Measurements from ENCODE around the gene ODAD4.

Gene ODAD4, protein sequence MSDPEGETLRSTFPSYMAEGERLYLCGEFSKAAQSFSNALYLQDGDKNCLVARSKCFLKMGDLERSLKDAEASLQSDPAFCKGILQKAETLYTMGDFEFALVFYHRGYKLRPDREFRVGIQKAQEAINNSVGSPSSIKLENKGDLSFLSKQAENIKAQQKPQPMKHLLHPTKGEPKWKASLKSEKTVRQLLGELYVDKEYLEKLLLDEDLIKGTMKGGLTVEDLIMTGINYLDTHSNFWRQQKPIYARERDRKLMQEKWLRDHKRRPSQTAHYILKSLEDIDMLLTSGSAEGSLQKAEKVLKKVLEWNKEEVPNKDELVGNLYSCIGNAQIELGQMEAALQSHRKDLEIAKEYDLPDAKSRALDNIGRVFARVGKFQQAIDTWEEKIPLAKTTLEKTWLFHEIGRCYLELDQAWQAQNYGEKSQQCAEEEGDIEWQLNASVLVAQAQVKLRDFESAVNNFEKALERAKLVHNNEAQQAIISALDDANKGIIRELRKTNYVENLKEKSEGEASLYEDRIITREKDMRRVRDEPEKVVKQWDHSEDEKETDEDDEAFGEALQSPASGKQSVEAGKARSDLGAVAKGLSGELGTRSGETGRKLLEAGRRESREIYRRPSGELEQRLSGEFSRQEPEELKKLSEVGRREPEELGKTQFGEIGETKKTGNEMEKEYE

DNA sequence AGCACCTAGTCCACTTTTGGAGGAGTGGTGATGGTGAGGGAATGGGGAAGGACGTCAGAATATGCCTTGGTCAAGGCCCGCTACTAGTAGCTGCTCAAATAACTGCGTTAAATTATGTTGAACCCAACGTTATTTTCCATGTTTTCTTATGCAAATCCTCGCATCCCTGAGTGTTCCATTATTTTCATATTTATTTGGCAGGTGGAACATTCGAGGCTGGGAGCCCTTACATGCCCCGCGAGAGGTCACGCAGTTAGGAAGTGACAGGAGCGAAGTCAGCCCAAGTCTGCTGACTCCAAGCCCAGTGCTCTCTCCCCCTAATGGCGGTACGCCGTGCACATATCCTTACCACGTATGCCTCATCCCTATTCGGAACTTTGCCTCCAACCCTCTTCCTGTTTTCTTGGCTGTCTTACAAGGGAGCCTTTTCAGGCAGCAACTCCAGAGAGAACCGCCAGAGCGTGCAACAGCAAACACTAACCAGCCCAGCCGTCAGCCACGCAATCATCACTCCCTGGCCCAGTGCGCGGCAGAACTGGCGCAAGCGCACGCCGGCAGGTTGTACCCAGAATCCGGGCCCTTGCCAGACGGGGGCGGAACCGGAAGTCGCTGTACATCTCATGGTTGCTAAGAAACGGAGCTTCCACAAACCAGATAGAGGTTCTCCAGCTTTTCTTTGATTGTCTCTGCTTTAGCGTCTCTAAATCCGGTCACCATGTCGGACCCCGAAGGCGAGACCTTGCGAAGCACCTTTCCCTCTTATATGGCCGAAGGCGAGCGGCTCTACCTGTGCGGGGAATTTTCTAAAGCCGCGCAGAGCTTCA is at the start of gene ODAD4:
ODAD4 (plus strand) TSS at position 609 of the 824 bp plus-strand sequence; CDS start at position 716, 107 bp downstream.
- peak; percentile 97 to 98 for DNase-seq

DNA sequence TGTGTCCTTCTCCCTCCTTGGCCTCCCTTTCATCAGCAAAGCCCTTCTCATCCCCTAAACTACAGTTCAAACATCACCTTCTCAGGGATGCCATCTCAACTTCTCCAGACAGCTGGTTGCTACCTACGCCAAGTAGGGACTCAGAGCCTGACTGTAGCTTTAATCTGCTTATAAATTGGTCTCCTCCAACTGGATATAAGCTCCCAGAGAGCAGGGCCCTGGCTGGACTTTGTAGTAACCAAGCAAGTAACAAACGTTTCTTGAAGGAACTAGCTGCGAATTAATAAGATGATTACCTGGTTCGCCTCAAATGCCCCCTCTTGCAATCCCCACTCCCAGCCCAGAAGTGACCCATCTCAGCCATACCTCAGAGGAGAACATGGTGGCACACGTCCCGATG is 47.7 kb upstream of the ODAD4 start:
- no peak for DNase-seq

DNA sequence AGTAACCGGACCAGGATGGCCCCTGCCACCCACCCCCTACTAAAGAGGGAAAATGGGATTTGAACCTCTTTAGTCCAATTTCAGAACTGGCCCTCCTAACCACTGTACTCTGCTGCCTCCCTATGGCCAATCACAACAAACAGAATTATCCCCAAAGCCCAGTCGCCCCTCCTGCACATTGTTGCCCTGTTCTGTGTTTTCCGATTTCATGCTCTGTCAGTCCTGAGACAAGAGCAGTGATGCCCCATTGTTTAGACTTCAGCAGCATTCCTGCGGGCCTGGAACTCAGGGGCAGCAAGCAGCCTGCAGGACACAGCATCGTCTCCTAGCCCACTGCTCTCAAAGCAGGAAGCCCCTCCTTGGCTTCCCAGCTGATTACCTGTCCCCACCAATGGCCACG is 44.7 kb upstream of the ODAD4 start:
- peak in 1 of 2 experiments; percentile 9 for DNase-seq

DNA sequence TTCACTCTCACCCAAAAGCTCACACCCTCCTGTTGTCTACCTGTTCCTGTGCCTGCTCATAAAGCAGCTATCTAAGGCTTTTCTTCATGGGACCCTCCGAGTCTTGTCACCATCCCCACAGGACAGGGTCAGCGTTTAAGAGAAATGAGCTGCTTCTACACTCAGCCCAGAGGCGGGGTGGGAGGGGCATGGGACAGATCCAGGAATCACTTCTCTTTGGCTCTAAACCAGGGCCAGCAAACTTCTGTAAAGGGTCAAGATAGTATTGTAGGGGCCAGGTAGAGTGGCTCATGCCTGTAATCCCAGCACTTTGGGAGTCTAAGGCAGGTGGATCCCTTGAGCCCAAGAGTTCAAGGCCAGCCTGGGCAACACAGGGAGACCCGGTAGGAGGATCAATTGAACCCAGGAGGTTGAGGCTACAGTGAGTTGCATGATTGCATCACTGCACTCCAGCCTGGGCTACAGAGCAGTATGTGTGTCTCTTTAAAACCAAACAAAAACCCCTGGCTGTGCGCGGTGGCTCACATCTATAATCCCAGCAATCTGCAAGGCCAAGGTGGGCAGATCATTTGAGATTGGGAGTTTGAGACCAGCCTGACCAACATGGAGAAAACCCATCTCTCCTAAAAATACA is 42.0 kb upstream of the ODAD4 start:
- no peak for DNase-seq

DNA sequence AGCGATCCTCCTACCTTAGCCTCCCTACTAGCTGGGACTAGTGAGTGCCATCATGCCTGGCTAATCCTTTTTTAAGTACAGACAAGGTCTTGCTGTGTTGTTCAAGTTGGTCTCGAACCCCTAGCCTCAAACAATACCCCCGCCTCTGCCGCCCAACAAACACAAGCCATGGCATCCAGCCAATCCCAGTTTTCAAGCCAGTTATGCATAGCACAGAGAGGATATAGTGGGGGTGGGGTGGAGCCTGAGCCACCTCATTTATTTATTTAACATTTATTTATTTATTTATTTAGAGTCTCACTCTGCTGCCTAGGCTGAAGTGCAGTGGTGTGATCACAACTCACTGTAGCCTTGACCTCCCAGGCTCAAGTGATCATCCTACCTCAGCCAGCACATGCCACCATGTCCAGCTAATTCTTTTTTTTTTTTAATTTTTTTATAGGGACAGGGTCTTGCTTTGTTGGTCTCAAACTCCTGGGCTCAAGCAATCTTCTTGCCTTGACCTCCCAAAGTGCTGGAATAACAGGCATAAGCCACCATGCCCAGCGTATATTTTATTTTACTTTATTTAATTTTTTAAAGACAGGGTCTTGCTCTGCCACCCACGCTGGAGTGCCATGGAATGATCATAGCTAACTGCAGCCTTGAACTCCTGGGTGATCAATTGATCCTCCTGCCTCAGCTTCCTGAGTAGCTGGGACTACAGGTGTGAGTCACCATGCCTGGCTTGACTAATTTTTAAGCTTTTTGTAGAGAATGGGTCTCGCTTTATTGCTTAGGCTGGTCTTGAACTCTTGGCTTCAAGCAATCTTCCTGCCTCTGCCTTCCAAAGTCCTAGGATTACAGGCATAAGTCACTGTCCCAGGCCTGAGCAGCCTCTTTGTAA is 39.0 kb upstream of the ODAD4 start:
- no peak for DNase-seq

DNA sequence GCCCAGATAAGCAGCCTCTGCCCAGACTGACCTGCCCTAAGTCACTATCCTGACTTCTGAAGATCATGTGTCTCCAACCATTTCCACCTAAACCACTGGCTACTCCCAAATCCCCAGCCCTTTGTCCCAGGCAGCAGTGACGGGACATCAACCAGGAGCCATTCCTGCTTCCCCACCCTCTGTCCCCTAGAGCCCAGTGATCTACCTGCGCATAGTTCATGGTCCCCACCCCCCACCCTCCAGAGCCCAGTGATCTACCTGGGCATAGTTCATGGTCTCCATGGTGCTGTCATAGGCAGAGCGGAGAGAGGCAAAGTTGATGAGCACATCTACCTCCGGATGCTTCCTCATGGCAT is 38.4 kb upstream of the ODAD4 start:
- DNase-seq = no peak

DNA sequence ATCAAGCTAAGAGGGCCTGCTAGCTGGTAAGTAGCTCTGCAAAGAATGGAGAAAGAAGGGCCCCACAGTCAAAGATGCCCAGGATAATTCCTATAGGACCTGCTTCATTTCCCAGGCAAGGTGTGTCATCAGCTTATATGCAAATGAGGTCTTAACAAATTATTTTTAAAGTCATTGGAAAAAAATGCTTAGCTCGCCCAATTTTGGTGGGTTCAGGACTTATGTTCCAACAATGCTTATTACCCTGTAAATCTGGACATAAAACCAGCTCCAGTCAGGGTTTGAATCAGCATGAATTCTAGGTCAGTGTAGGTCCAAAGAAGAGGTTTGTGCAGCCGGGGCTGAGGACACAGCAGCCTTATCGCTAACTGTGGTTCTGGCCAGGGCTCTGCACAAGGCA is 37.0 kb upstream of the ODAD4 start:
- DNase-seq = no peak

DNA sequence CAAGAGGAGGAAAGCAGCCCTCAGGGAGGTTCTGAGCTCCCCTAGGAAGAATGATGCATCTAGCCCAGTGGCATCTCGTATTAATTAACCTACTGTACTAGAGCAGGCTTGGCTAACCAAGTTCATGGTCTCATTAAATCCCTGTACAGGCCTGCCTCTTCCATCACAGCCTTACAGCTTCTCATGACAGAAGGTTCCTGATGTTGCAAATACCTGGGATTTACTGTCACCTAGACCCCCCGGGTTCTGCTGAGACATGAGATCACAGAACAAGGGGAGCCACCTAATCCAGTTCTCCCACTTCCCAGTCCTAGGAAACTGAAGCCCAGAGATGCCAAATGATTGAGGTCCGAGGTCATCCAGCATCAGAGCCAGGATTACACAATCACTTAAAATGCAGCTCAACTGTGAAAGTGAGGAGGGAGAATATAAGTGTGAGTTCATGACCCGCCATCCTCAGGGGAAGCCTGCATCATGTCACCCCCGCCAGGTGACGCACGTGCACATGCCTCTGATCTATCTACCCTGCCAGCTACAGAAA is 35.6 kb upstream of the ODAD4 start:
- no peak for DNase-seq

DNA sequence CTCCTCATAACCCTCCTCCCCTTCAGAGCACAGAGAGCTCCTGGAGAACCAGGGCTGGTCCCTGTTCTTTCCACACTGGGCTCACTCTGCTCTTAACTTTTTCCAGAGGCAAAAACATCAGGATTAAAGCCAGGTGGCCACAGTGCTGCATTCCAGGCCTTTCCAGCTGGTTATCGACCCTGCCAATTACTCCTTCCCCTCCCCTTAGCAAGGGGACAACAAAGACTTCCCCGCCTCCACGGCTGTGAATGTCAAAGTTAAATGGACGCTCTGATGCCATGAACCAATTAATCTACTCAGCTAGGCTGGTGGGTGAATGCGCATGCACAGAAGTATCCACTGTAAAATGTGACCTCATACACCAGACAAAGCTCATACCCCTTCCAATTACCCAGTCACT is 34.8 kb upstream of the ODAD4 start:
- DNase-seq = no peak

DNA sequence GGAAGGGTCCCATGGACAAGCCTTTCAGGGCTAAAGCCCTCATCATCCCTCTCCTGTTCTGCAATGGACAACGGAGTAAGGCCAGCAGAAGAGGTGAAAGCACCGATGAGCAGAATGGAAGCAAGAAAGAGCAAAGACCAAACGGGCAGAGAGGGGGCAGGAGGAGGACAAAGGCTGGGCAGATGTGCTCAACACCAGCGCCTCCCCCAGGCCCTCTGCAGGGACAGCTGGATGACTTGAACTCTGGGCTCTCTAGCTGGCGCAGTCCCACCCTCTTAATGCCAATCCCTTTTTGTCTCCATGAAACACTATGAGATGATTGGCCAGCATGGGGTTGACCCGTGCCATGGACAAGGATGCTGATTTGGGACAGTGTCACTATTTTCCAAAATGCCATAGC is 33.7 kb upstream of the ODAD4 start:
- DNase-seq = no peak

DNA sequence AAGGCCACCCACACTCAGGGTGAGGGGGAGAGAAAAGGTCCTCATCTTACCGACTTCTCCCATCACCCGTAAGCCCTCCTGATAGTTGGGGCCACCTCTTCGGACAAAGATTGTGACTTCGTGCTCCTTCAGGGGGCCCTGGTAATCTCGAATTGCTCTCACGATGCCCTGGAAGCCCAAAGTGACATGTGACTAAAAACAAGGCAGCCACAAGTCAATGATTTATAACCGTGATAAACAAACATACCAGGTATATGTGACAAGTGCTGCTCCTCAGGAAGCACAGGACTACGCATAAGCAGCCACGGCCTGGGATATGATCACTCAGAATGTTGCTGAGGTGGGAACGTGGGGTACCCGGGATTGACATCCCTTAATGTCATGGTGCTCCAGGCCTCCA is 28.8 kb upstream of the ODAD4 start:
- DNase-seq = no peak

DNA sequence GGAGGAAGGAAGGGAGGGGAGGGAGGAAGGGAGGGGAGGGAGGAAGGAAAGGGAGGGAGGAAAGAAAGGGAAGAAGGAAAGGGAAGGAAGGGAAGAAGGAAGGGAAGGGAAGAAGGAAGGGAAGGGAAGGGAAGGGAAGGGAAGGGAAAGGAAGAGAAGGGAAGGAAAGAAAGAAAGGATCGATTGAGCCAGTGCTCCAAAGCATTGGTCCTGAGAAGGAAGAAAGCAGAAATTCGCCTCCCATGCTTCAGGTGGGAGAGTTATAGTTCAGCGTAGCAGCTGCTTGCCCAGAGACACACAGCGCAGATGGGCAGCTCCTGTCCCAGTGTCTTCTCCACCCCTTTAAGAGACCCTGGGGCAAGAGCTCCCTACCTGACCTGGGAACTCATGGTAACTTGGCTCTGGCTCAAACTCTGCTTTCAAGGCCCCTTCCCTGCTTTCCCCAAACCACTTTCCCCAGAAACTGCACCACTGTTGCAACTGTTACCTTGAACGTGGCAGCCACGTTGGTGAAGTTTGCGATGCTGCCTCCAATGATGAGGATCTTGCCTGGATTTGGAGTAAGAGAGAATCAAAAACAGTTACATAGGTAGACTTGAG is 26.1 kb upstream of the ODAD4 start:
- no peak for DNase-seq

DNA sequence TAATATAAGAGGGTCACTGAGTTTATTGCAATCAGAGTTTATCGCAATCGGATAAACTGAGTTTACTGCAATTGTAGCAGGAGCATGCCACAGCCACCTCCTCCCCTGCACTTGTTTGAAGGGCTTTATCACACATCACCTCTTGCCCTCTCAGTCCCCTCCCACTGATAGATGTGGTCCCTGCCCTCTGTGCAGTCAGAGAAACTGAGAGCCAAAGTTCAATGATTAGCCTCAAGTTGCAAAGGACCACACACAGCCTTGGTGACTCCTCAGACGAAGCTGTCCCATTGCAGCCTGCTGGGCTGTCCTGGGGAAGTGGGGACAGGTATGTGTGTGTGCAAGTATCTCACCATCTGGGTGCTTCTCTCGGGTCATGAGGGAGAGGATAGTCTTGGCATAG is 25.2 kb upstream of the ODAD4 start:
- DNase-seq = no peak

DNA sequence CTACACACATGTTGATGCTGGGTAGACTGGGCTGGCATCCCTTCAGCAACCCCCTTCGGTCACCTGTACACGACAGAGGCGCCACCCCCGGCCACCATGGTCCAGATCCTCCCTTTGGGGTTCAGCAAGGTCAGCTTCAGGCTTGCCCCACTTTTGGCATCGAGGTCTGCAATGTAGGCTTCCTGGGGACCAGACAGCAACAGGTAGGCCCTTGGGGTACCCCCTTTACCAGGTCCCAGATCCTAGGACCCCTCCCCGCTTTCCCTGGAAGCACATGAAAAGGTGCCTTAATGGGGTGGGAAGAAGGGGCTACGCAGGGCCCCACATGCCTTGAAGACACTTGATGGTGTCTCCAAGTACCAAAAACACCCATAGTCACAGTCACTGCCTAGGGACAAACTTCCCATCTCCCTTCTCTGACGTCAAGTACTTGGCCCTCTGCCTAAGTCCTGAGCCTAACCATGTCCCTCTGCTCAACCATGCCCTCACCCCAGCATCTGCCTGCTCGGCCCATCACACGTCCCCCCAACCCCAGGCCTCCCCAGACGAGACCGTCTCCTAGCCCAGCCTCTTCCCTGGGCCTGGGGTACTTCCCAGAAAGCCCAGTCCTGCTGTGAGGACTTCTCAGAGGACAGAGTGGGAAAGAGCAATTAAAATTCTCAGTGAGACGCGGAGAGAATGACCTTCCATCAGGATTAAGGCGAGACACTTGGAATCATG is 23.8 kb upstream of the ODAD4 start:
- no peak for DNase-seq

DNA sequence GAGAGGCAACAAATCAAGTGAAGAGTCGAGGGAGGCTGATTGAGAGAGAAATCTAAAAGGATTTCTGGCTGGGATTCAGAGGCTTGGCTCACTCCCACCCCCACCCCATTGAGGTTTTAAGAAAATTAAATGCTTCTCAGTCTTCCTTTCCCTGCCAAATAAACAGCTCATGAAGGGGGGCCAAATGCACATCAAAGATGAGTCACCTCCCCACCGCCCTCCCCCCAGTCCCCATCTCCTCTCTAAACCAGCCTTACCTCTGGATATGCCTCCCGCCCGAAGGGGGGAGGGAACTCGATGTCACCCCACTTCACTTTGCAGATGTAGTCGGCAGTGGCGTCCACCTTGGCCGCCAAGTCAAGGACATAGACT is 23.2 kb upstream of the ODAD4 start:
- DNase-seq = no peak

DNA sequence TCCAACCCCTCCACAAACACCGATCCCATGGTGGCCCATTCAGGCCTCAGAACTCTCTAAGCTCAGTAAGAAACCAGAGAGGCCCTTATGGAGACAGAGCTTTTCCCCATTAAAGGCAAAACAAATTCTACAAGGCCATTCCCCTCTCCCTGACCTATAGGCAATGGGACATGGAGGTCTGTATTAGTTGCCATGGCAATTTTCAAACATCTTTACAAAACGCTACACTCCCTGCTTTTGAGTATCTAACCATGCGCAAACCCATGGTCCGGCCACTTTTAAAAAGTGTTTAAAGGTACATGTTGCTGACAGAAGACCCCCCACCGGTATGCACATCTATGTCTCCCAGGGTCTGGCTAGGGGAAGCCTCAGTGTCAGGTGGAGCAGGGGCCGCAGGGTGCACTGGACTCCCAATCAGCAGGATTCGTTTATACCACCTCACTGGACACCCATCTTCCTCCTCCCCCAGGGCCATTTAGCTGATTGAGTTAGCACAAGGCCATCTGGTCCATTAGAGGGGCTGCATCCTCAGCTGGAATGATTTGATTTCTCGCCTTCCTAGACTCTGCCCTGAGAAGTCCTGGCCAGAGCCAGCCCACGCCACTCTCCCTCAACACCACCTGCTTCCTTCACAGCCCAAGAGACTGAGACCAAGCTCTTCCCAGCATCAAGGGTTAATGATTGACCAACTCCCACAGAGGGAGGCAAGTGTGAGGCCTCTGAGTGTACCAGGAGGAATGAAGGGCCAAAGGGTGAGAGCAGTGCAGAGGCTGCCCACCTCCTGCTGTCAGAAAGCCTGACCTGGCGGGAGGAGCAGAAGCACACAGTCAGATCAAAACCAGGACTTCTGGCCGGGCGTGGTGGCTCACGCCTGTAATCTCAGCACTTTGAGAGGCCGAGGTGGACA is 22.5 kb upstream of the ODAD4 start:
- no peak for DNase-seq

DNA sequence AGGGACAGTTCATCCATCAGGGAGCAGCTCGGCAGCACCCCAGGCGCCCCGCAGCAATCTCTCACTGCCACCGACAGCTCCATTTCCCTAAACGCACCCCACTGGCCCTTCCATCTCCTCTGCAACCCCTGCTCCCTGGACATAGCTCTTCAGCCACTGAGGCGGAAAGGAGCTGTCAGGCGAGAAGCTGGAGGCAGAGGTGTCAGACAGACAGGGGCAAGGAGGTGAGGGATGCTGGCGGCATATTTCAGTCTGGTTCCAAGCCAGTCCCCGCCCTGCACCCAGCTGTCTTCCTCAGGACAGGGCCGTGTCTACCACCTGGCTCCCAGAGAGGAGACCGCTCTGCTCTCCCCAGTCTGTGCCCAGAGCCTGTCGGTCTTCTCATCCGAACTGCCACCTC is 21.3 kb upstream of the ODAD4 start:
- no peak for DNase-seq

DNA sequence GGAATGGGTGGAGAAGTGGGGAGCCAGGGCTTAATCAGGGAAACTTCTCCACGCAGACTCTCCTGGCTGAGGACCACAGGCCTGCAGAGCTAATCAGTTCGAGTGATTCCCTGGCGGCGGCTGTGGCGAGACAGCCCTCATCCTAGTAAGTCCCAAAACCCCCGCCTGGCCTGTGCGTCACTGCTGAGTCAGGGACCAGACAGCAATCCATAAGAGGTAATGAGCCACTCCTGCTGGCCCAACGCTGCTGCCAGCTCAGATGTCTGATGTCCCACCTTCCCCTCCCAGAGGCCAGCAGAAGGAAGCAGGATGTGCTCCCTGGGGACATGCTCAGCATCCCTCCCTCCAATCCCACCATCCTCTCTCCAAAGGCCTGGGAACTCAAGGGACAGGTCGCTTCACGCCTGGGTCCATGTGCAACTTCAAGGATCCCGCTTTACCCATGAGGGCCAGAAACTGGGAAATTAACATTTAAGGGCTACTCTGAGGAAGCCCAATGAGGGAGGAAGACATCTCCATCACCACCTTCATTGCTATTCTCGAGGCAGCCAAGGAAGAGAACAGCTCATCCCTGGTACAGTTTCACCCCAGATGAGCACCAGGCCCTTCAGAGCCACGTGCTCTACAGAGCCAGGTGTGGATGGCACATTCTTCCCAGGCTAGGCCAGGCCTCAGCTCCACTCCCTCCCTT is 19.6 kb upstream of the ODAD4 start:
- DNase-seq = no peak

DNA sequence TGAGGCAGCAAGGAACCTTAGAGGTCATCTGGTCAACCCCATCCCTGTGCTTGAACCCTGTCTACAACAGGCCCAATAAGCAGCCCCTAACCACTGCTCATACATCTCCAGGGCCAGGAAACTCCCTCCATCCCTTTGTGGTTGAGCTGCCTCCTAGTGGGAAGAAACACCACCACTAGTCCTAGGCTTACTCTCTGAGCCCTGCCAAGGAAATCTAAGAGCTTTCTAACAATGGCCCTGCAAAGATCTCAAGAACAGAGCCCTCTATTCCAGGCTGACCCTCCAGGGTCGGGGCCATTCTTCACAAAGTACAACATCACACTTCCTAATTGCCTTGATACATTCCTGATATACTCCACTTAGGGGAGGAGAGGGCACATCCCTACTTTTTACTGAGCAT is 17.5 kb upstream of the ODAD4 start:
- no peak for DNase-seq
